ENCODE measurements around the gene N4BP3. TPM values are rescaled to one million over a fixed set of nuclear protein-coding genes. Genes with fewer than 3 reads are reported as not detected.
"Not testable (repeated sequence)": the region's sequence is repeated elsewhere in the genome, so short reads cannot be mapped to it uniquely, and the experiment has no call there.

Gene N4BP3
- total RNA-seq, 1 experiment from 2014 or later = 3.2 TPM

GRCh38 chr5:178086266-178086665 lies 27.1 kb upstream of the N4BP3 start:
- no peaks in the 10 kb centered on the region; the same call in 1 of the 2 replicates for H3K27me3 ChIP-seq (replicated peaks; ENCODE audit: control insufficient read depth, insufficient read depth, low read length)
- no peaks in the 10 kb centered on the region for H3K4me1 ChIP-seq
- no peaks in the 10 kb centered on the region for H3K4me1 Mint-ChIP-seq (ENCODE audit: low read depth, unreplicated experiment)
- intact Hi-C loops (cut with micrococcal nuclease; ENCODE audit: unreplicated experiment) = no loop called here
- no peaks in the 10 kb centered on the region for H3K9me3 ChIP-seq
- H3K27me3 Mint-ChIP-seq (ENCODE audit: insufficient read depth, unreplicated experiment) = peaks cover 6% of the 10 kb centered on the region
- H3K4me3 Mint-ChIP-seq (ENCODE audit: unreplicated experiment) = no peak overlapping the region
- H3K36me3 ChIP-seq (ENCODE audit: control insufficient read depth, insufficient read depth, low read length) = no peaks in the 10 kb centered on the region
- DNase-seq = no peak
- no TSS peak for BruUV-seq (replicated peaks)
- no peak overlapping the region for H3K27ac Mint-ChIP-seq (ENCODE audit: unreplicated experiment)
- TF ChIP-seq CTCF (IDR thresholded peaks at IDR 0.05; ENCODE audit: insufficient read depth in 1 of 2, low read depth in 1 of 2, low read length in 1 of 2, severe bottlenecking in 1 of 2, unreplicated experiment in 1 of 2) = no peak
- no peak overlapping the region for H3K4me3 ChIP-seq (ENCODE audit: low read depth, low read length)
- H3K9me3 Mint-ChIP-seq (ENCODE audit: unreplicated experiment) = peaks cover 5% of the 10 kb centered on the region
- CTCF ChIA-PET = interaction anchor here (0.7 kb wide), 1 partner anchor 11 kb away, joined by 5 read pairs; no protein-coding TSS in a partner anchor
- H3K36me3 Mint-ChIP-seq (ENCODE audit: insufficient read depth, unreplicated experiment) = no peaks in the 10 kb centered on the region
- POLR2A ChIA-PET = no interaction called here

GRCh38 chr5:178087199-178087598 lies 26.1 kb upstream of the N4BP3 start:
- H3K36me3 Mint-ChIP-seq (ENCODE audit: insufficient read depth, unreplicated experiment); H3K27me3 ChIP-seq (replicated peaks; ENCODE audit: control insufficient read depth, insufficient read depth, low read length); CTCF ChIA-PET; DNase-seq; H3K9me3 ChIP-seq; H3K9me3 Mint-ChIP-seq (ENCODE audit: unreplicated experiment); H3K4me1 Mint-ChIP-seq (ENCODE audit: low read depth, unreplicated experiment); H3K27ac Mint-ChIP-seq (ENCODE audit: unreplicated experiment); H3K36me3 ChIP-seq (ENCODE audit: control insufficient read depth, insufficient read depth, low read length); H3K4me3 Mint-ChIP-seq (ENCODE audit: unreplicated experiment); H3K27me3 Mint-ChIP-seq (ENCODE audit: insufficient read depth, unreplicated experiment); H3K4me3 ChIP-seq (ENCODE audit: low read depth, low read length); BruUV-seq (replicated peaks); intact Hi-C loops (cut with micrococcal nuclease; ENCODE audit: unreplicated experiment); POLR2A ChIA-PET; H3K4me1 ChIP-seq: not testable (repeated sequence)

GRCh38 chr5:178090856-178091255 lies 22.5 kb upstream of the N4BP3 start:
- Mint-ChIP-seq H3K27me3 (ENCODE audit: insufficient read depth, unreplicated experiment) (peaks cover 3% of the 10 kb centered on the region), H3K9me3 (ENCODE audit: unreplicated experiment) (peaks cover 9% of the 10 kb centered on the region), H3K27ac (ENCODE audit: unreplicated experiment) (no peak overlapping the region), H3K4me3 (ENCODE audit: unreplicated experiment) (no peak overlapping the region), H3K36me3 (ENCODE audit: insufficient read depth, unreplicated experiment) (no peaks in the 10 kb centered on the region), H3K4me1 (ENCODE audit: low read depth, unreplicated experiment) (no peaks in the 10 kb centered on the region)
- Histone ChIP-seq H3K9me3 (peaks cover 3% of the 10 kb centered on the region; the same call in 1 of the 2 replicates), H3K27me3 (replicated peaks; ENCODE audit: control insufficient read depth, insufficient read depth, low read length) (no peaks in the 10 kb centered on the region; the same call in 1 of the 2 replicates), H3K4me3 (ENCODE audit: low read depth, low read length) (no peak overlapping the region), H3K36me3 (ENCODE audit: control insufficient read depth, insufficient read depth, low read length) (no peaks in the 10 kb centered on the region), H3K4me1 (no peaks in the 10 kb centered on the region)
- POLR2A ChIA-PET = no interaction called here
- CTCF ChIA-PET = no interaction called here
- no peak for TF ChIP-seq CTCF (IDR thresholded peaks at IDR 0.05; ENCODE audit: insufficient read depth in 1 of 2, low read depth in 1 of 2, low read length in 1 of 2, severe bottlenecking in 1 of 2, unreplicated experiment in 1 of 2)
- intact Hi-C loops (cut with micrococcal nuclease; ENCODE audit: unreplicated experiment) = no loop called here
- no TSS peak for BruUV-seq (replicated peaks)
- no peak for DNase-seq

- ChIA-PET POLR2A (no interaction called here), CTCF (no interaction called here)
- intact Hi-C loops (cut with micrococcal nuclease; ENCODE audit: unreplicated experiment) = no loop called here
- no peak overlapping the region for H3K4me3 Mint-ChIP-seq (ENCODE audit: unreplicated experiment)
- peaks cover 7% of the 10 kb centered on the region for H3K27me3 Mint-ChIP-seq (ENCODE audit: insufficient read depth, unreplicated experiment)
- DNase-seq = no peak
- no peaks in the 10 kb centered on the region for H3K4me1 Mint-ChIP-seq (ENCODE audit: low read depth, unreplicated experiment)
- Histone ChIP-seq H3K4me1 (no peaks in the 10 kb centered on the region), H3K27me3 (replicated peaks; ENCODE audit: control insufficient read depth, insufficient read depth, low read length) (no peaks in the 10 kb centered on the region; the same call in 1 of the 2 replicates), H3K4me3 (ENCODE audit: low read depth, low read length) (no peak overlapping the region), H3K9me3 (peaks cover 3% of the 10 kb centered on the region; the same call in 1 of the 2 replicates), H3K36me3 (ENCODE audit: control insufficient read depth, insufficient read depth, low read length) (no peaks in the 10 kb centered on the region)
- H3K9me3 Mint-ChIP-seq (ENCODE audit: unreplicated experiment) = peaks cover 9% of the 10 kb centered on the region
- no peak for TF ChIP-seq CTCF (IDR thresholded peaks at IDR 0.05; ENCODE audit: insufficient read depth in 1 of 2, low read depth in 1 of 2, low read length in 1 of 2, severe bottlenecking in 1 of 2, unreplicated experiment in 1 of 2)
- H3K27ac Mint-ChIP-seq (ENCODE audit: unreplicated experiment) = no peak overlapping the region
- BruUV-seq (replicated peaks) = no TSS peak
- H3K36me3 Mint-ChIP-seq (ENCODE audit: insufficient read depth, unreplicated experiment) = no peaks in the 10 kb centered on the region
These were observed 20.2 kb upstream of the N4BP3 start for GRCh38 chr5:178093134-178093533.

Measured in Caco-2 (cell line).